K562 (cell line): ENCODE measurements around the gene TMC4.

Source experiments
- RBBP5 ChIP-seq: fragments of 200-600 bp; sonication (generic); IDR thresholded peaks from 2 replicates; pipeline ENCODE4 v1.6.1; 2012; ENCODE audit warnings: borderline replicate concordance, mild to moderate bottlenecking, low read length, control low read depth, inconsistent platforms; ENCODE audit not compliant: insufficient read depth, poor library complexity, severe bottlenecking
- ZNF274 ChIP-seq: IDR thresholded peaks from 2 replicates; pipeline ENCODE4 v1.6.1; 2011; ENCODE audit warnings: low read depth, mild to moderate bottlenecking, low read length, moderate library complexity, borderline replicate concordance
- TF ChIP-seq, protein P1 (sequence below): sonication (generic); formaldehyde crosslinking; IDR thresholded peaks from 2 replicates; pipeline ENCODE4 v1.8.0; 2022; ENCODE audit warnings: mild to moderate bottlenecking, missing genetic modification reagents, borderline replicate concordance
- TF ChIP-seq, protein P2 (sequence below), 3 experiments: IDR thresholded peaks in 2 of 3; conservative IDR thresholded peaks in 1 of 3; 2 replicates each; pipeline ENCODE4 v1.5.1; 2011 to 2012; ENCODE audit warnings: low read length in 3 of 3, mild to moderate bottlenecking in 3 of 3, control low read depth in 2 of 3, improper control_type of control experiment in 1 of 3, inconsistent platforms in 1 of 3, low read depth in 1 of 3, mixed read lengths in 1 of 3, moderate library complexity in 1 of 3; ENCODE audit not compliant: insufficient read depth in 2 of 3

DNA sequence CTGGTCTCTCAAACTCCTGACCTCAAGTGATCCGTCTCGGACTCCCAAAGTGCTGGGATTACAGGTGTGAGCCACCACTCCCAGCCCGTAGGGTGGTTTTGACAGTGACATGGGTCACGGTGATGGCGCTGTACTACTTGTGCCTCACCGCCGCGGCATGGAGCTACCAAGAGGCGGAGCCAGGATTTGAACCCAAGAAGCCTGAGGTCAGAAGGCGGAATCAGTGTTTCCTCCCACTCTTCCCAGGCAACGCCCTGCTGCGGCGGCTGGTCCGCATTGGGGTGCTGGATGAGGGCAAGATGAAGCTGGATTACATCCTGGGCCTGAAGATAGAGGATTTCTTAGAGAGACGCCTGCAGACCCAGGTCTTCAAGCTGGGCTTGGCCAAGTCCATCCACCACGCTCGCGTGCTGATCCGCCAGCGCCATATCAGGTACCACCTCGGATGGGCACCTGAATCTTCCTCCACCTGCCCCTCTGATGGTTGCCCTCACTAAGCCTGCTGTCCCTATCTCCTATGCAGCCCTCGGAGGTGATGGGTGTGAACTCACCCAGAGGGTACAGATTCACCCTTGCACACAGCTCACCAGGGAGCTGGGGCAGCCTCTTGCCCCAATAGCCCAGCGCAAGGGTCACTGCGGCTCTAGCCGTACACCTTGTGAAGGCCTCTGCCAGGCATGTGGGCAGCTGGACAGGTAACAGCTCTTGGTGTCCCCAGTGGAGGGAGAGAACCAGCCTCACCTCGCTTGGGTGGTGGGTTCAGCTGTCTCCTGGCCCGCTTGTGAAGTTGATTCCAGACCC, 33.3 kb upstream of the TMC4 start:
- TF ChIP-seq, protein P1, sequence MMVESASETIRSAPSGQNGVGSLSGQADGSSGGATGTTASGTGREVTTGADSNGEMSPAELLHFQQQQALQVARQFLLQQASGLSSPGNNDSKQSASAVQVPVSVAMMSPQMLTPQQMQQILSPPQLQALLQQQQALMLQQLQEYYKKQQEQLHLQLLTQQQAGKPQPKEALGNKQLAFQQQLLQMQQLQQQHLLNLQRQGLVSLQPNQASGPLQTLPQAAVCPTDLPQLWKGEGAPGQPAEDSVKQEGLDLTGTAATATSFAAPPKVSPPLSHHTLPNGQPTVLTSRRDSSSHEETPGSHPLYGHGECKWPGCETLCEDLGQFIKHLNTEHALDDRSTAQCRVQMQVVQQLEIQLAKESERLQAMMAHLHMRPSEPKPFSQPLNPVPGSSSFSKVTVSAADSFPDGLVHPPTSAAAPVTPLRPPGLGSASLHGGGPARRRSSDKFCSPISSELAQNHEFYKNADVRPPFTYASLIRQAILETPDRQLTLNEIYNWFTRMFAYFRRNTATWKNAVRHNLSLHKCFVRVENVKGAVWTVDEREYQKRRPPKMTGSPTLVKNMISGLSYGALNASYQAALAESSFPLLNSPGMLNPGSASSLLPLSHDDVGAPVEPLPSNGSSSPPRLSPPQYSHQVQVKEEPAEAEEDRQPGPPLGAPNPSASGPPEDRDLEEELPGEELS (CRISPR knock-in tag): no peak
- TF ChIP-seq RBBP5: no peak
- TF ChIP-seq, protein P2, sequence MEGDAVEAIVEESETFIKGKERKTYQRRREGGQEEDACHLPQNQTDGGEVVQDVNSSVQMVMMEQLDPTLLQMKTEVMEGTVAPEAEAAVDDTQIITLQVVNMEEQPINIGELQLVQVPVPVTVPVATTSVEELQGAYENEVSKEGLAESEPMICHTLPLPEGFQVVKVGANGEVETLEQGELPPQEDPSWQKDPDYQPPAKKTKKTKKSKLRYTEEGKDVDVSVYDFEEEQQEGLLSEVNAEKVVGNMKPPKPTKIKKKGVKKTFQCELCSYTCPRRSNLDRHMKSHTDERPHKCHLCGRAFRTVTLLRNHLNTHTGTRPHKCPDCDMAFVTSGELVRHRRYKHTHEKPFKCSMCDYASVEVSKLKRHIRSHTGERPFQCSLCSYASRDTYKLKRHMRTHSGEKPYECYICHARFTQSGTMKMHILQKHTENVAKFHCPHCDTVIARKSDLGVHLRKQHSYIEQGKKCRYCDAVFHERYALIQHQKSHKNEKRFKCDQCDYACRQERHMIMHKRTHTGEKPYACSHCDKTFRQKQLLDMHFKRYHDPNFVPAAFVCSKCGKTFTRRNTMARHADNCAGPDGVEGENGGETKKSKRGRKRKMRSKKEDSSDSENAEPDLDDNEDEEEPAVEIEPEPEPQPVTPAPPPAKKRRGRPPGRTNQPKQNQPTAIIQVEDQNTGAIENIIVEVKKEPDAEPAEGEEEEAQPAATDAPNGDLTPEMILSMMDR (IDR thresholded peaks at IDR 0.05 in 2 of 3, conservative IDR thresholded peaks at IDR 0.05 in 1 of 3; ENCODE audit: insufficient read depth in 2 of 3, low read depth in 1 of 3, low read length in 3 of 3): no peak
- no peak for TF ChIP-seq ZNF274
